ENCODE measurements around the gene PITPNC1. TPM values are rescaled to one million over a fixed set of nuclear protein-coding genes. Genes with fewer than 3 reads are reported as not detected.

The PITPNC1 gene
- total RNA-seq, 1 donor from 2014 or later = 39.7 TPM

DNA sequence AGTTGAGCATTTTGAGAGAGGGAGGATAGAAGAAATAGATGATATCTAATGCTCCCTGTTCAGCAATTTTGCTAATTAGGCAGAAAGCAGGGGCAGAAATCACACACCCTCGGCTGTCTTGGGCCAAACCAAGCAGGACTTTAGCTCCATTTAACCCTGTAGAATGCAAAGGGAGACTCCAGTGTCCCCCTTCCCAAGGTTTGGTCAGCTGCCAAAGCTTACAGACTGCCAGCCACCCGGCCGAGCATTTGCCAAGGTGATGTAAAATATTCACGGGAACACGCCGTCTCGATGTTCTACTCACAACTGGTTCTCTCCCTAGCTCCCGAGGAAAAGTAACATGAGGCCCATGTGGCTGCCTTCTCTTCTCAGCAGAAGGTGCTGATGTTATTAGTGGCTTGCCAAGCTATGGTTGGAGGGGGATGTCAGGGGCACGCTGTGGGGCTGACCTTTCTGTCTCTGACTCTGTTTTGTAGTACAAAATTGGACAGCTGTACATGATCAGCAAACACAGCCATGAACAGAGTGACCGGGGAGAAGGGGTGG lies 155.3 kb downstream of the PITPNC1 start:
- Mint-ChIP-seq H3K9me3 (ENCODE audit: unreplicated experiment) (no peaks in the 10 kb centered on the region), H3K4me1 (ENCODE audit: unreplicated experiment) (peaks cover 22% of the 10 kb centered on the region), H3K27me3 (ENCODE audit: unreplicated experiment) (peaks cover 3% of the 10 kb centered on the region), H3K36me3 (ENCODE audit: low read depth, unreplicated experiment) (peaks cover 10% of the 10 kb centered on the region), H3K27ac (ENCODE audit: unreplicated experiment) (no peak overlapping the region), H3K4me3 (ENCODE audit: unreplicated experiment) (no peak overlapping the region)
- no peak for DNase-seq (ENCODE audit: low spot score)
- TF ChIP-seq, protein P1, sequence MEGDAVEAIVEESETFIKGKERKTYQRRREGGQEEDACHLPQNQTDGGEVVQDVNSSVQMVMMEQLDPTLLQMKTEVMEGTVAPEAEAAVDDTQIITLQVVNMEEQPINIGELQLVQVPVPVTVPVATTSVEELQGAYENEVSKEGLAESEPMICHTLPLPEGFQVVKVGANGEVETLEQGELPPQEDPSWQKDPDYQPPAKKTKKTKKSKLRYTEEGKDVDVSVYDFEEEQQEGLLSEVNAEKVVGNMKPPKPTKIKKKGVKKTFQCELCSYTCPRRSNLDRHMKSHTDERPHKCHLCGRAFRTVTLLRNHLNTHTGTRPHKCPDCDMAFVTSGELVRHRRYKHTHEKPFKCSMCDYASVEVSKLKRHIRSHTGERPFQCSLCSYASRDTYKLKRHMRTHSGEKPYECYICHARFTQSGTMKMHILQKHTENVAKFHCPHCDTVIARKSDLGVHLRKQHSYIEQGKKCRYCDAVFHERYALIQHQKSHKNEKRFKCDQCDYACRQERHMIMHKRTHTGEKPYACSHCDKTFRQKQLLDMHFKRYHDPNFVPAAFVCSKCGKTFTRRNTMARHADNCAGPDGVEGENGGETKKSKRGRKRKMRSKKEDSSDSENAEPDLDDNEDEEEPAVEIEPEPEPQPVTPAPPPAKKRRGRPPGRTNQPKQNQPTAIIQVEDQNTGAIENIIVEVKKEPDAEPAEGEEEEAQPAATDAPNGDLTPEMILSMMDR (IDR thresholded peaks at IDR 0.05; ENCODE audit: unreplicated experiment) = no peak

DNA sequence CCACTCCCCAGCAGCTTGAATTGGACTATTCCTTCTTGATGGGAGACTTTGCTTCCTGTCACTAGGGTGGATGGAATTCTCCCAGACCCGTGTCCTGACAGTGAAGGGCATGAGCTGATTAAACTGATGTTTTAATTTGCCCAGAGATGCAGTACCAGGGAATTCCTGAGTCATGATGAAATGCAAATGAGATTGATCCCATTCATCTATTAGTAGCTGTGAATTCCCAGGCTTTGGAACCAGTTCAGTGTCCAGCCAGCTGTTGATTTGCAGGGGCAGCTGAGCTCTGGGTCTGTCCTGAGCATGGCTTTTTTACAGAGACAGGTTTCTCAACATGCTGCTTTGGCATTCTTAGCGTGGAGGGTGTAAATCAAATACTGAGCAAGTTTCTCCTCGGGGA lies 157.9 kb downstream of the PITPNC1 start:
- Mint-ChIP-seq H3K27ac (ENCODE audit: unreplicated experiment) (peak overlapping the region; percentile 74), H3K27me3 (ENCODE audit: unreplicated experiment) (peaks cover 1% of the 10 kb centered on the region), H3K36me3 (ENCODE audit: low read depth, unreplicated experiment) (peaks cover 10% of the 10 kb centered on the region), H3K4me3 (ENCODE audit: unreplicated experiment) (no peak overlapping the region), H3K9me3 (ENCODE audit: unreplicated experiment) (no peaks in the 10 kb centered on the region), H3K4me1 (ENCODE audit: unreplicated experiment) (peaks cover 15% of the 10 kb centered on the region)
- DNase-seq (ENCODE audit: low spot score) = no peak
- TF ChIP-seq, protein P1 (IDR thresholded peaks at IDR 0.05; ENCODE audit: unreplicated experiment) = no peak

DNA sequence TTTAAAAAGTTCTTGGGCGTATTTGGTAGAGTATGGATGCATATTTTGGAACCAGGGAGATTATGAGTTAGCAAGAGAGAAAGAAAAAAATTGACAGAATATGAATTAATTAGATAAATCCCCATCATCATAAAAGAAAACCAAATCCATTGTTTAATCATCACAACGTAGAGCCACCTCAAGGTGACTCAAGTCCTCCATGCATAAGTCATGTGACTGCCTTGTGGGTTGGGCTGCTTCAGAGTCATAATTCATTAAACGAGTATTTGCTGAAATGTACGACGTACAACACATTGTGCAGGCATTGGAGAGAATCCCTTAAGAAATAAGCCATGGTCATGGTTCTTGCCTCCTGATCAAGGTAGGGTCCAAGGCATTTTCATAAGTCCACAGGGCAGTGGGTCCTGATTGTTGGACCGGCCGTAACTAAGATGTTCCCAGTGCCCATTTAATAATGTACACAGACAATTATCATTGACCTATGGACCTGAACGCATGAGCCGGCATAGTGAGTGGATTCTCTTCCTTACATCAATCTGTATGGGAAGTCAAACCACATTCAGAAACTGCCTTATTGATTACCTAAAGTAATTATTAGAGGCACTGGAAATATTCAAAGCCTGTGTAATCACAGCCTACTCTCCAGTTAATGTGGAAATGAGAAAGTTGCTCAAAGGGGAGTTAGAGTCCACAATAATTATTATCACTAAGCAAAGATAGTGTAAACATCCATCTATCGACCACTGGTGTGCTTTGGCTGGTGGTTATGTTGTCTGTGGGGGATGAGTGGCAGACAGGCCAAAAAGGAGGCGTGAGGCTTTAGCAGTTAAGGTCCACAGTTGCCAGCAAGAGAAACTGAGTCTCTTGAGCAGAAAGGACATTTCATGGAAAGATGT lies 165.4 kb downstream of the PITPNC1 start:
- H3K9me3 Mint-ChIP-seq (ENCODE audit: unreplicated experiment) = no peaks in the 10 kb centered on the region
- DNase-seq (ENCODE audit: low spot score) = no peak
- no peak overlapping the region for H3K4me3 Mint-ChIP-seq (ENCODE audit: unreplicated experiment)
- peaks cover 16% of the 10 kb centered on the region for H3K36me3 Mint-ChIP-seq (ENCODE audit: low read depth, unreplicated experiment)
- no peak overlapping the region for H3K27ac Mint-ChIP-seq (ENCODE audit: unreplicated experiment)
- H3K27me3 Mint-ChIP-seq (ENCODE audit: unreplicated experiment) = no peaks in the 10 kb centered on the region
- TF ChIP-seq, protein P1 (IDR thresholded peaks at IDR 0.05; ENCODE audit: unreplicated experiment) = no peak
- H3K4me1 Mint-ChIP-seq (ENCODE audit: unreplicated experiment) = no peaks in the 10 kb centered on the region

DNA sequence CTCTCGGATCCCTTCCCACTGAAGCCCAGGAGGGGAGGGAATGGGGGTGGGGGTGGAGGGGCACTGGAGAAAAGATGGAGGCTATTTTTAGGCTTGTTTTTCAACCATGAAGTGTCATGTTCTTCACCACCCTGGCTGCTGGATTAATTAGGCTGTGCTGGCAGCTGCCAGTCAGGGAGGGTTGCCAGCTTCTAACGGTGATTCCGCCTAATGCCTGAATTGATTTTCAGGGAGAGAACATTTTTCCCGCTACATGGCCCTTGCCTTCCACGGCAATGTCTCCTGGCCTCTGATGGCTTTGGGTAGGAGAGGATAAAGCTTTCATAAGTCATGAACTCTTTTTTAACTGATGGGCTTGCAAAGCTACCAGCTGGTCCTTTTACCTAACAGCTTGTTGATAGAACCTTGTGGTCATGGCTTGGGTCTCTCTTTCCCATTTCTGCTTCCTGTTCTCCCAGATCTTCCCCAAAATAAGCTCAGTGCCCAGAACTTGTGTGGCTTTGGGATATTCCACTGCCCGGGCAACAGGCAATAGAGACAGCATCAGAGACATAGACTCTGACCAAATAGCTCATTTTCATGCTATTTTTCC lies 167.4 kb downstream of the PITPNC1 start:
- H3K27me3 Mint-ChIP-seq (ENCODE audit: unreplicated experiment) = peaks cover 5% of the 10 kb centered on the region
- no peak overlapping the region for H3K27ac Mint-ChIP-seq (ENCODE audit: unreplicated experiment)
- DNase-seq (ENCODE audit: low spot score) = no peak
- H3K4me3 Mint-ChIP-seq (ENCODE audit: unreplicated experiment) = no peak overlapping the region
- TF ChIP-seq, protein P1 (IDR thresholded peaks at IDR 0.05; ENCODE audit: unreplicated experiment) = no peak
- H3K36me3 Mint-ChIP-seq (ENCODE audit: low read depth, unreplicated experiment) = peaks cover 16% of the 10 kb centered on the region
- peaks cover 9% of the 10 kb centered on the region for H3K4me1 Mint-ChIP-seq (ENCODE audit: unreplicated experiment)
- no peaks in the 10 kb centered on the region for H3K9me3 Mint-ChIP-seq (ENCODE audit: unreplicated experiment)
